HG03103 (cell line): ENCODE data around the gene GSC2.

Source experiments
- ATAC-seq: cut with Tn5 transposase; IDR thresholded peaks from one replicate; pipeline ENCODE4 v1.9.1; 2021; ENCODE audit warnings: low read depth; ENCODE audit not compliant: unreplicated experiment

GSC2 gene

GRCh38 chr22:19105867-19106802 lies 44.0 kb downstream of the GSC2 start:
- ATAC-seq, result no peak

- no peak for ATAC-seq
Measured at GRCh38 chr22:19105456-19105855, 44.6 kb downstream of the GSC2 start.

DNA sequence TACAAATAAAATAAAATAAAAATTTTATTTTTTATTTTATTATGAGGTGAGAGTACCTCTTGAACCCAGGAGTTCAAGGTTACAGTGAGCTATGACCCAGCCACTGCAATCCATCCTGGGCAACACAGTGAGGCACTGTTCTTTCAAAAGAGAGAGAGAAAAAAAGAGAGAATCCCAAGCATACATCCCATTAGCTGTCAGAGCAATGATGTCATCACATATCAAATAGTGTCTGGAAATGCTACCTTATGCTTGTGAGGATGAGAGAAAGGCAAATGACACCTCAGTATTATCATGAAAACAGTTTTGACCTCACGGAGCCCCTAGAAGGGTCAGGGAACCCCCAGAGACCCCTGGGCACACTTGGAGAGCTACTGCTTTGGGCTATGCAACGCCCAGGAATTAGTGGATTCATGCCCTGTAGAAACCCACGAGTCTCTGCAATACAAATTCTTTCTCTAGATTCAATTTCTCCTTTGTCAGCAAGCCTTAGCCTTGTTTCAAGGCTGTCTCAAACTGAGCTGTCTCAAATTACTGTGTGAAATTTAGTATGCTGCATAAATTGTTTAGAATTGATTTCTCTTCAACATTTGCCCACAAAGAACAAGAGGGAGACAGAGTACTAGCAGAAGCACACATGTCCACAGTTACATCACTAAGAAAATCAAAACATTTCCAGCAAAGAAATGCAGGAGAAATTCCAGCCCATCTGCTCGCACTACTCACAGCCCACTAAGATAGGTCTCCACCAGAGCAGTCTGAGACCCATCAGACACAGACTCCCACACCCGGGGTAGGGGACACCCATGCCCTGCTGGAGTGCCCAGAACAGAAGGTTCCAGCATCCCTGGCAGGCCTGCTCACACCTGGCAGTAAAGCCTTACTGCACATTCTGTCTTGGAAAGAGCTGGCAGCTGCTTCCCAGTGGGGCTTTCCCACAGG lies 45.9 kb downstream of the GSC2 start:
- no peak for ATAC-seq

- ATAC-seq, result no peak
Measured at GRCh38 chr22:19098157-19098556, 51.9 kb downstream of the GSC2 start.

DNA sequence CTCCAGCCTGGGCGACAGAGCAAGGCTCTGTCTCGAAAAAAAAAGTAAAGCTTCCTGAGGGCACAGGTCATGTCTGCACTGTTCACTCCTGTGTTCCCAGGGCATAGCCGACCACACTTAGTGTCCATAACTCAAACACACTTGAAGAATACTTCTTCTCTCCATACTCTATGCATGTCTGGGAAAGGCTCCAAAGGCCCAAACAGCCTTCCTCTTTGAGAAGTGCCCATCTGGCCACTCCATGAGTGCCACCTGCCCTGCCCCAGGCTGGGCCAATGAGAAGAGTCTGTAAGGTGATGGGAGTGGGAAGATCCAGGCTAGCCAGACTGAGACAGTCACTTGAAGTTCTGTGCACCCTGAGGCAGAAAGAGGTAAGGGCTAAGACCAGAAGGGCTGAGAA lies 52.6 kb downstream of the GSC2 start:
- ATAC-seq, result no peak
